DOHH2 (cell line): ENCODE measurements around the gene RHBDL3.

Source experiments
- EZH2phosphoT487 ChIP-seq: fragments of 200-600 bp; sonication (generic); IDR thresholded peaks from 2 replicates; pipeline ENCODE4 v1.6.1; 2017; ENCODE audit warnings: borderline replicate concordance, mild to moderate bottlenecking, antibody characterized with exemption, low read length, moderate library complexity, mixed read lengths
- TF ChIP-seq, protein P1 (sequence below): fragments of 200-600 bp; sonication (generic); IDR thresholded peaks from one replicate; pipeline ENCODE4 v1.5.1; 2014; ENCODE audit warnings: antibody characterized with exemption, mild to moderate bottlenecking, low read depth, low read length; ENCODE audit not compliant: poor library complexity, severe bottlenecking

DNA sequence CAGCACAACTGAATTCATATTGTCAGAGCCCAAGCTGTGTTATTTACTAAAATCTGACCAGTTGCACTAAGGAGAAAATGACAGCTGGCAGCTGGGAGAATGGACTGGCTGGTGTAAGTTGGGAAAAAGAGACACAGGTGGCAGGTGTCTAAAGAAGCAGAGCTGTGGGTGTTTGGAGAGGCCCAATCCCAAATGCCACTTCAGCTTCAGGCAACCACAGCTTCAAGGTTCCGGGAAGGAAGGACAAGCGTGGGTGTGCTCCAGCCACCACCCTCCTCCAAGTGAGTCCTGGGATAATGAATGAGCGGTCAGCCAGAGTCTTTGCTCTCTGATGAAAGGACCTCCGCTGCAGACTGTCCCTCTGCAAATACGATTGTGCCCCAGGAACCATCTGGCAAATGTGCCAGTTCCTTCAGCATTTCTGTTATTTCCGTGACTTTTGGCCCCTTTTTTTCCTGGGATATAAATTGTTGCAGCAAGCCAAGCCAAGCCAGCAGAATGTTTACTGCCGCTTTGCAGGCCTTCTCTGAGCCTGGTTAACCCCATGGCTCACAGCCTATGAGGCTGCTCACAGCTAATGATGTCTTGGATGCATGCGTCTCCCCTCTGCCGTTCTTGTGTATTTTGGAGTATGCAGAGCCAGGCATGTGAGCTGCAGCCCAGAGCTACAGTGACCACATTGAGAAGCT lies 9.5 kb upstream of the RHBDL3 start:
- TF ChIP-seq, protein P1, sequence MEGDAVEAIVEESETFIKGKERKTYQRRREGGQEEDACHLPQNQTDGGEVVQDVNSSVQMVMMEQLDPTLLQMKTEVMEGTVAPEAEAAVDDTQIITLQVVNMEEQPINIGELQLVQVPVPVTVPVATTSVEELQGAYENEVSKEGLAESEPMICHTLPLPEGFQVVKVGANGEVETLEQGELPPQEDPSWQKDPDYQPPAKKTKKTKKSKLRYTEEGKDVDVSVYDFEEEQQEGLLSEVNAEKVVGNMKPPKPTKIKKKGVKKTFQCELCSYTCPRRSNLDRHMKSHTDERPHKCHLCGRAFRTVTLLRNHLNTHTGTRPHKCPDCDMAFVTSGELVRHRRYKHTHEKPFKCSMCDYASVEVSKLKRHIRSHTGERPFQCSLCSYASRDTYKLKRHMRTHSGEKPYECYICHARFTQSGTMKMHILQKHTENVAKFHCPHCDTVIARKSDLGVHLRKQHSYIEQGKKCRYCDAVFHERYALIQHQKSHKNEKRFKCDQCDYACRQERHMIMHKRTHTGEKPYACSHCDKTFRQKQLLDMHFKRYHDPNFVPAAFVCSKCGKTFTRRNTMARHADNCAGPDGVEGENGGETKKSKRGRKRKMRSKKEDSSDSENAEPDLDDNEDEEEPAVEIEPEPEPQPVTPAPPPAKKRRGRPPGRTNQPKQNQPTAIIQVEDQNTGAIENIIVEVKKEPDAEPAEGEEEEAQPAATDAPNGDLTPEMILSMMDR = no peak
- TF ChIP-seq EZH2phosphoT487 = no peak
